GM18870 (cell line): Measurements from ENCODE around the gene CDH13.

Experiments
- ATAC-seq: cut with Tn5 transposase; IDR thresholded peaks from one replicate; pipeline ENCODE4 v1.9.1; 2021; ENCODE audit warnings: moderate library complexity; ENCODE audit not compliant: unreplicated experiment

Gene CDH13

DNA sequence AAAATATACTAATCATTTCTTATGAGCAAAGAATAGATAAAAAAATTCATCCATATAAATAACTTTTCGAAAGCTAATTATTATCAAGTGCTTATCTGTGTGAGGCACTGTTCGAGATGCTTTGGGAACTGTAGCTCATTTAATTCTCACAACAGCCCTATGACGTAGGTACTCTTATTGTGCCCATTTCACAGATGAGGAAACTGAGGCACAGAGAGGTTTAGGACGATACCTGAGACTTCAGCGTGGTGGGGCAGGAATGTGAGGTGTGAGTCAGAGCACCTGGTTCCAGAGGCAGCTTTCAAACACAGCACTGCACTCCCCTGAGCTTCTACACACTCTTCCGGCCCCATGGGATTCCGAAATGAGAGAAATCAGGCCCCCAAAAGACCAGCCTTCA is 995.2 kb downstream of the CDH13 start:
- ATAC-seq, result no peak

DNA sequence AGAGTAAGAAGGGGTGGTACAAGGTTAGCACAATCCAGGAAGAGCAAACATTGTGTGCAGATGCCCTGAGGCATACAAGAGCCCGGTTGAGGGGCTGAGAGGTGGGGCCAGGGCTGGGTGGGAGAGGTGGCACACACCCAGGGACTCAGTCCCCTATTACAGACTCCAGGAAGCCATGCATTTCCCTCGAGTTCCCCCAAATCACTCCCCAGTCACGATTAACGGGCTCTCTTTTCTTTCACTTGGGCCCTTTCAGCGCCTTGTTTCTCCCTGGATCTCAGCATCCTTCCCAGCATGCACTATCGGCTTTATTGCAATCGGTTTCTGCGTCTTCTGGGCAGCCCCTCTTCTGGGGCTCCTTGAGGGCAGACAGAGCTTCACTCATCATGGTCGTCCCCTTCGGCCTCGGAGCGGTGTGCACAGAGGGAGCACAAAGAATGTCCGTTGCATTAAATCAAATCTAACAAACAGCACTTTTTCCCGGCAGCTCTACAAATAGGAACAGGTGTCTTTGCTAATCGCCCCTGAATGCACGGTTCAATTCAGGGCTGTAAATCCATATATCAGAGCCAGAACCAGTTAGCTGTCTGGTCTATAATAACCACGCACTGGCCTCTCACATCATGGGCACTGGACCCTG is 996.4 kb downstream of the CDH13 start:
- no peak for ATAC-seq

DNA sequence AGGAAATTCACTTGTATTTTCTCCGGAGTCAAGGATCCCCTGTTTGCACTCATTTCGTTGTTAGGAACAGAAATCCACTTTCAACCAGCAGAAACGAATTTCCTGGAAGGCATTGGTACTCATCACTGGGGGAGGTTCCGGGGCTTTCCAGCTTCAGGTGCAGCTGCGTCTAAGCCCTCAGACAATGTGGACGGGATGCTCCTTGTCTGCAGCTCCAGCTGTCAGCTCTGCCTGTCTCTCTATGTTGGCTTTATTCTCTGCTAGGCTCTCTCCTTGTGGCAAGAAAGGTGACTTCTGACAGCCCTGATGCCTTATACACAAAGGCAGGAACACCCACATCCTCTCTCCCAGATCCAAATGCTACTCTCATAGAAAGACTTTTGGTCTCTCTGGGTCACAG is 997.1 kb downstream of the CDH13 start:
- no peak for ATAC-seq

DNA sequence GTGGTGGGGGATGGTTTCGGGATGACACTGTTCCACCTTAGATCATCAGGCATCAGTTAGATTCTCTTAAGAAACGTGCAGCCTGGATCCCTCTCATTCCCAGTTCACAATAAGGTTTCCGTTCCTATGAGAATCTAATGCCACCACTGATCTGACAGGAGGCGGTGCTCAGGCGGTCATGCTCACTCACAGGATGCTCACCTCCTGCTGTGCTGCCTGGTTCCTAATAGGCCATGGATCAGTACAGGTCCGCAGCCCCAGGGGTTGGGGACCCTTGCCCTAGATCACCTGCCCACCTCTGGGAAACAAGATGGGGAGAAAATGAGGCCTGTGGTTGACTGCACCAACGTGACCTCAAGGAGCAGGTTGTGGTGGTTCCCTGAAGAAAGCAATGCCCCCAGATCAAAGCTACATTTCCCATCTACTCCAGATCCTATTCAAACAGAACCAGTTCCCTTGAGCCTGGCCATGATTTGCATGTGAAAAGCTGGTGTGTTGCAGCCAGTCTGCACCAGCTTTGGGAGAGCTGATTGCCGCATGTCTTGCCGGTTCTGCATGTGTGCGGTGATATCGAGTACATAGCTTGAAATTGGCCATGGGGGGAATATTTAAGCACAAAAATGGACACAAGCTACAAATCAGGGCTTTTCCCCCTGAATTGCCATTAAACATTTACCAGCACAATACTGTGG is 997.8 kb downstream of the CDH13 start:
- no peak for ATAC-seq

DNA sequence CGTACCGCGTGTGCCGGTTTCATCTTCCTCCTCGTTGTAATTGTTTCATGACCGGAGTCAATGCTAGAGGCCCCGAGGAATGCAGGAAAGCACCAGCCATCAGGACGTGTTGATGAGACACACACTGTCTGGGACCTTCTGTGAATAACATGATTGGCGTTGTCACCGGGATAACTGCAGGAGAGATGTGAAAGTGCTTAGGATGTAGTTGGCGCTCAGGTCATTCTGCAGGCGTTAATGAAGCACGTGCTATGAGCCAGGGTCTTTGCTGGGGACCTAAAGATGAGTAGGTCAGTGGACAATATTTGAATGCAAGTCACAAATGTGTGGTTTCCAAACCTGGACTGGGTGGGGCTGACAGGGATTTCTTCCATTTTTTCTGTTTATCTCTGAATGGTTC is 999.4 kb downstream of the CDH13 start:
- ATAC-seq, result no peak

DNA sequence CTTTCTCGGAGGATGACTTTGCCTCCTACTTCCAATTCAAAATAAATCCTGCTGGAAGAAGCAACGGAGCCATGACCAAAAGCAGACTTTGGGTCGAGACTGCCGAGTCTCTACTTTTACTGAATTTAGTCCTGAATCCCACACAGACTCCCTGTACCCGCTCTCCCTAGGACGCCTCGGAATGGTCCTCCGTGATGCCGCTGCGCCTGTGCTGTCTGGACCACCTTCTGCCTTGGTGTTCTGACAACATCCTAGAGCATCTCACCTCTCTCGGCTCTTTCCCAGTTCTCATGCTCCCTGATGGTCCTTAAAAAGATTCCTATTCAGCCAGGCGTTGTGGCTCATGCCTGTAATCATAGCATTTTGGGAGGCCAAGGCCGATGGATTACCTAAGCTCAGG is 999.9 kb downstream of the CDH13 start:
- ATAC-seq, result no peak

GRCh38 chr16:83627996-83628395 is 1001.2 kb downstream of the CDH13 start:
- no peak for ATAC-seq

- ATAC-seq, result no peak
These were observed 1002.7 kb downstream of the CDH13 start for GRCh38 chr16:83629426-83629825.

GRCh38 chr16:83629836-83630235 is 1003.1 kb downstream of the CDH13 start:
- no peak for ATAC-seq

GRCh38 chr16:83630979-83631378 is 1004.2 kb downstream of the CDH13 start:
- no peak for ATAC-seq

DNA sequence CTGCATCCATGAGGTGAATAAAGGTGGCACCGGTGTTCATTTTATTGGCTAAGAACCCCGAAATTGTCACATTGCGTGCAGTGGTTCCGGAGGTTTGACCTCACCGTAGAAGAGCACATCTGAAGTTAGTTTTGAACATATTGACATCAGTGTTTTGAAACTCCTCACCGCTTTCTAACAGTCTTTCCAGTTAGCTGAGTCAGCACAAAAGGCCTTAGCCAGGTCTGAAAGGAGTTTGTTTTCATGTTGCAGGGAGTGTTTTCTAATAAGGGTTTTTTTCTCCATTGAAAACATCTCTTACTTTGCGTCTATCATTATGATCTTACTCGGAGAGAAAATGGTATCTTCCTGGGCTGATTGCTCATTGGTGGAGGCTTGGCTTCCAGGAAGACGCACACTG is 1006.5 kb downstream of the CDH13 start:
- no peak for ATAC-seq

- no peak for ATAC-seq
These were observed 1021.6 kb downstream of the CDH13 start for GRCh38 chr16:83648347-83648746.

GRCh38 chr16:83651871-83652270 is 1025.1 kb downstream of the CDH13 start:
- no peak for ATAC-seq

DNA sequence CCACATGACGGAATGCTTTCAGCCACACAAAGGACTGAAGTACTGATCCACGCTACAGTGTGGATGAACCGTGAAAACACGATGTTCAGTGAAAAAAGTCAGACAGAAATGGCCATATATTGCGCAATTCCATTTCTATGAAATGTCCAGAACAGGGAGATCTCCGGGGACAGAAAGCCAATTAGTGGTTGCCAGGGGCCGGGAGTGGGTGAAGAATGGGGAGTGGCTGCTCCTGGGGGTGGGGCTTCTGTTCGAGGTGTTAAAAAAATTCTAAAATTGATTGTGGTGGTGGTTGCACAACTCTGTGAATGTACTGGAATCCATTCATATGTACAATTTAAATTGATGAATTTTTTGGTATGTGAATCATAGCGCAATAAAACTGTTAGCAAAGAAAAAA is 1026.2 kb downstream of the CDH13 start:
- ATAC-seq, result no peak

- no peak for ATAC-seq
These were observed 1027.0 kb downstream of the CDH13 start for GRCh38 chr16:83653785-83654184.

DNA sequence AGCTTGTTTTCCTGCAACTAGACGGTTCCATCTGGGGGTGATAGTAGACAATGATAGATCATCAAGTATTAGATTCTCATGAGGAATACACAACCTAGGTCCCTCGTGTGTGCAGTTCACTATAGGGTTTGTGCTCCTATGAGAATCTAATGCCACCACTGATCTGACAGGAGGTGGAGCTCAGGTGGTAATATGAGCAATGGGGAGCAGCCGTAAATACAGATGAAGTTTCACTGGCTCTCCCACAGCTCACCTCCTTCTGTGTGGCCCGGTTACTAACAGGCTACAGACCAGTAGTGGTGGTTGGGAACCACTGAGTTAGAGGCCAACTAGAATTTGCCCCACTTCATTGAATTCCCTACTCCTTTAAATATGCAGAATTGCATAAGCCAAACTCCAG is 1033.5 kb downstream of the CDH13 start:
- no peak for ATAC-seq

- no peak for ATAC-seq
These were observed 1034.9 kb downstream of the CDH13 start for GRCh38 chr16:83661656-83662055.

- ATAC-seq, result no peak
These were observed 1039.7 kb downstream of the CDH13 start for GRCh38 chr16:83666449-83666848.

DNA sequence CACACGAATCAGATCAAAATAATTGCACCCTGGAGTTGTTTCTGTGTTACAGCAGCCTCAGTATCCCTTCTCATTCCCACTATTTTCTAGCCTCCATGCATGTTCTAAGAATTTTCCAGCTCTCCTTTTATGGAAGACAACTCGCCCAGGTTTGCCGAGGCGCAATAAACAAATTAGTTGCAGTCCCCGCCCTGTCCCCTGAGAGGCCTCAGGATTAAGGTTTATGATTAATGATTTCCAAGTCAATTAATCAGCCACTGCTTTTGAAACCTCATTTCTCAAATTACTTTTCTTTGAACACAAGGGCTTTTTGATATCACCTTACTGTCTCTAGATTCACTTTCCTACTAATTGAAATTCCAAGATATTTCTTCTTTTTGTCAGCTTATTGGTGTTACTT is 1042.7 kb downstream of the CDH13 start:
- ATAC-seq, result no peak

GRCh38 chr16:83674931-83675535 is 1048.3 kb downstream of the CDH13 start:
- ATAC-seq, result no peak

- ATAC-seq, result no peak
These were observed 1049.3 kb downstream of the CDH13 start for GRCh38 chr16:83676086-83676485.

DNA sequence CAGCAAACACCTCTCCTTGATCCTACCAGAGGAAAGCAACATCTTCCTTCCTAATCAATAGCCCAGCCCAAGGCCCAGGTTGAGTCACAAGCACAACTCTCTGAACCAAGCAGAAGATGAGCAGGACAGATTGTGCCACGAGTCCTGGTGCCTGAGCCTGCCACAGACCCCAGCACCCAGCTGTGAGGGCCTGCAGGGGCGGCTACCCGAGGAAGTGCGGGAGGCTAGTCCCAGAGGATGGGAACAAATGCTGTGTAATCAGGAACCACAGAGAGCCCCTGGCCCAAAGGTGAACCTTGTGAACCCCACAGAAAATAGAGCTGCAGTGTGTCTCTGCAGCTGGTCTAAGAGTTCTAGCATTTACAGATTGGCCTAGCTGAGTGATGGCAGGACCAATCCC is 1054.2 kb downstream of the CDH13 start:
- ATAC-seq, result no peak
